Left lobe of liver (tissue), 2 donors: ENCODE measurements around the gene HTR1D. TPM values are rescaled to one million over a fixed set of nuclear protein-coding genes. Genes with fewer than 3 reads are reported as not detected.
"Not testable (repeated sequence)": the region's sequence is repeated elsewhere in the genome, so short reads cannot be mapped to it uniquely, and the experiment has no call there.

ENCODE experiments used
- ATAC-seq: fragments of 200-7000 bp; cut with Tn5 transposase; one replicate; pipeline ENCODE4 v1.9.1; 2020; ENCODE audit warnings: mild to moderate bottlenecking, moderate library complexity
- DNase-seq: peaks from one replicate; pipeline ENCODE4 v3.0.0-alpha.2; 2020; ENCODE audit warnings: low spot score
- total RNA-seq: library from RNA; stranded (reverse); gene quantifications from one replicate; pipeline ENCODE4 v1.2.1, GENCODE V29; 2021
- donor health status: DM: no; HTN: no; CAD: no; lungs with moderate emphysema.
- donor health status: DM: no; HTN: yes; CAD: no.

Gene HTR1D, protein sequence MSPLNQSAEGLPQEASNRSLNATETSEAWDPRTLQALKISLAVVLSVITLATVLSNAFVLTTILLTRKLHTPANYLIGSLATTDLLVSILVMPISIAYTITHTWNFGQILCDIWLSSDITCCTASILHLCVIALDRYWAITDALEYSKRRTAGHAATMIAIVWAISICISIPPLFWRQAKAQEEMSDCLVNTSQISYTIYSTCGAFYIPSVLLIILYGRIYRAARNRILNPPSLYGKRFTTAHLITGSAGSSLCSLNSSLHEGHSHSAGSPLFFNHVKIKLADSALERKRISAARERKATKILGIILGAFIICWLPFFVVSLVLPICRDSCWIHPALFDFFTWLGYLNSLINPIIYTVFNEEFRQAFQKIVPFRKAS
- not detected for total RNA-seq

DNA sequence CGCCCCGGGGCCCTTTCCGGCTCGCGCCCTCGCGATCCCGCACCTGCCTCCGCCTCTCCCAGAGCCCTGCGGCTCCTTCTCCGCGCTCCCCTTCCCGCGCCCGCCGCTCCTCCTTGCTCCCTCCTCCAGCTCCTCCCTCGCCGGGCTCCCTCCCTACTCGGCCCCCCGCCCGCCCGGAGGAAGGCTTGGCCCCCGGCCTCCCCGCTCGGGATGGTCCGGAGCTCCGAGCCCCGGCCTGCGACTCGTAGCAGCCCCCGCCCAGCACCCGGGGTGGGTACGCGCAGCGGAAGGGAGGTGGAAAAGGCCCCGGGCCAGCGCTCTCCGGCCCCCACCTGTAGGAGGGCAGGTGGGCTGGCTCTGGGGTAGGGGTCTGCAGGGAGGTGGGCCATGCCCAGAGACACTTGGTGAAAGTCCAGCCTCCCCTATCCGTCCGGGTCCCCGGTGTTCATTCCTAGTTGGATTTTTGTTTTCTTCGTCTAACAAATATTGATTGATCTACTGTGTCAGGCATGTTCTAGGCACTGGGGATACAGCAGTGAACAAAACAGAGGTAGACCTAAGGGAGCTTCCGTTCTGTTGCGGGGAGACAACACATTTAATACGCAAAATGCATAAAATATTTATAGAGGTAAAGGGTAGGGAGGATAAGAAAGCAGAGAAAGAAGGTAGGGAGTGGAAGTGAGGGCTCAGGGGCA is at the start of gene HTR1D:
TSS of gene HTR1D (minus strand) at position 82 of the 695 bp plus-strand sequence. CDS start 23,283 bp downstream, outside the sequence.
- DNase-seq (no peak), ATAC-seq (peak; percentile 52)

DNA sequence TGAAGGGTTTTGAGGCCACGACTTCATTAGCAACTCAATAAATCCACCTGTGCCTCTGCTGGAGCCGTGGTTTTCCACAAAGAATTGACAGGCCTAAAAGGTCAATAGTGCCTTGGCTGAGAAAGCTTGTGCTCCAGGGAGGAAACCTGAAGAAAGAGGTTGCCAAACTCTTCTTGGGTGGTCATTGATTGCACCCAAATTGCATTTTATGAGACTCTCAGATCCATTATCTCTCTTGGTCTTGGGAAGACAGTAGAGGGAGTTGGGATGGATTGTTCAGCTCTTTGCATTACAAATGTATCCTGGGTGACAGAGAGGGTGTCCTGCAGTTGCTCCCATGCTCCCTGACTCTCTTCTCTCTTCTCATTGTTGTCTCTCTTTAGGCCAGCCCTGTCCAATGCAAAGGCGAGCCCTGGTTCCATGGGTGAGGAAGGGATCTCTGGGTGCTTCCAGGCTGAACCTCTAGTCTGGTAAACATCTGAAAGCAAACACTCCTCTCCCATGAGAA is 46.1 kb upstream of the HTR1D start:
- DNase-seq, result no peak
- no peak for ATAC-seq

DNA sequence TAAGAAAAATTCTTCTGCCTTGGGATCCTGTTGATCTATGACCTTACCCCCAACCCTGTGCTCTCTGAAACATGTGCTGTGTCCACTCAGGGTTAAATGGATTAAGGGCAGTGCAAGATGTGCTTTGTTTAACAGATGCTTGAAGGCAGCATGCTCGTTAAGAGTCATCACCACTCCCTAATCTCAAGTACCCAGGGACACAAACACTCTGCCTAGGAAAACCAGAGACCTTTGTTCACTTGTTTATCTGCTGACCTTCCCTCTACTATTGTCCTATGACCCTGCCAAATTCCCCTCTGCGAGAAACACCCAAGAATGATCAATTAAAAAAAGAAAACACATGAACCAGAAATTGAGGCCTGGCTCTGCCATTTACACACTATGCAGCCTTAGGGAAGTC is 40.8 kb upstream of the HTR1D start:
- ATAC-seq, DNase-seq: not testable (repeated sequence)

DNA sequence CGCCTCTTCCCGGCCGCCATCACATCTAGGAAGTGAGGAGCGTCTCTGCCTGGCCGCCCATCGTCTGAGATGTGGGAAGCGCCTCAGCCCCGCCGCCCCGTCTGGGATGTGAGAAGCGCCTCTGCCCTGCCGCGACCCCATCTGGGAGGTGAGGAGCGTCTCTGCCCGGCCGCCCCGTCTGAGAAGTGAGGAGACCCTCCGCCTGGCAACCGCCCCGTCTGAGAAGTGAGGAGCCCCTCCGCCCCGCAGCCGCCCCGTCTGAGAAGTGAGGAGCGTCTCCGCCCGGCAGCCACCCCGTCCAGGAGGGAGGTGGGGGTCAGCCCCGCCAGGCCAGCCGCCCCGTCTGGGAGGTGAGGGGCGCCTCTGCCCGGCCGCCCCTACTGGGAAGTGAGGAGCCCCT is 40.1 kb upstream of the HTR1D start:
- ATAC-seq, DNase-seq: not testable (repeated sequence)

DNA sequence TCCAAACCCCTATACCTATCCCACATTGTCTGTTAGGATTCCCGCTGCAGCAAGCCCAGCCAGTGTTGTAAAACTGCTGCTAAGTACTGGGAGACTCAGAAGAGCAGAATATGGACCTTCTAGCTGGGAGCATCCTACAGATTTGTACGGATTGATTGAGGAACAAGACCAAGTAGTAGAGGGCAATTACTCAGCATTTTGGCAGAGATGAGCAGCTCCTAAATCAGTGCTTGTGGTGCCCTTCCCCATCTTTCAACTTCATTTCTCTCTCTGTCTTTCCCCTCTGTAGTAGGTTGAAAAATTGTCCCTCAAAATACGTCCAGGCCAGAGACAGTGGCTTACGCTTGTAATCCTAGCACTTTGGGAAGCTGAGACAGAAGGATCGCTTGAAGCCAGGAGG is 37.3 kb upstream of the HTR1D start:
- DNase-seq (no peak), ATAC-seq (no peak)

DNA sequence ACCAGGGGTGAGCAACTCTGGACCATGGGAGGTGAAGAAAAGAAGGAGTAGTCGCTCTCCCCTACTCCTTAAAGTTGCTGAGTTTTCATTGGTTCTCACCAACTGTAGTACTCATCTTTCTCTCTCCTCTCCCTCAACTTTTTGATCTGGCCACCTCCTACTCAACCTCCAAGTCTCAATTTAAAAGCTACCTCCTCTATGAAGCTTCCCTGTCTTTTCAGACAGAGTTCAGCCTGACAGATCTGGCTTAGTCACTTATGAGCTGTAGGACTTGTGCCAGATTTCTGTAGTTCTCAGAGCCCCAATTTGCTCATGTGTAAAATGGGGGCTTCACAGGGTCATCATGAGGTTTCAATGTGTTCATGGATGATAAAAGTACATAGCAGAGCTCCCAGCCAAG is 34.5 kb upstream of the HTR1D start:
- ATAC-seq (no peak), DNase-seq (no peak)

DNA sequence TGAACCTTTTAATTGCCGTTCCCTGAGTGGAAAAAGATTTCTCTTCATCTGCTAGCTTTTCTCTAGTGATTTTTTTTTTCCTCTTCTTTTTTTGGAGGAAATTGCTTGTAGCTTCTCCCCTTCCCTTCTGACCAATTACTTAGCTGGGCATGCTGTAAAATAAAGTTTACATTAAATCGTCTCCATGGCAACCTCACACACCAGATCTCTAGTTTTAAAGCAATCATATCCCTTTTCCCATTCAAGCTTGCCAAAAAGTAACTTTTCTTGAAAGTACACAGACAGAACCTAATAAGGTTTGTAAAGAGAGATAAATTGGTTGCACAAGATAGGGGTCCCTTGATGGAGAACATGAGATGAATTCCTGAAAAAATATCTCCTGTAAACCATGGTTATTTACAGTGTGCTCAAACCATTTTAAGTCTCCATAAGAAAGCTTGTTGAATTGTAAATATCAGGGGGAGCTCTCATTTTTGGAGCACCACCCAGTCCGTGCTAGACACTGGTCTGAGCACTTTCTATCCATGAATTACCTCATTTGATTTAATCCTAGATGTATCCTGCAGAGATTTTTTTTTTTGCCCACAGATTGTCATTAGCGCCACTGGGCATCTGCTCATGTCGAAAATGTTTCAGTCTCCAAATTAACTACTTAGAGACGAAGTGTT is 32.6 kb upstream of the HTR1D start:
- DNase-seq, result no peak

DNA sequence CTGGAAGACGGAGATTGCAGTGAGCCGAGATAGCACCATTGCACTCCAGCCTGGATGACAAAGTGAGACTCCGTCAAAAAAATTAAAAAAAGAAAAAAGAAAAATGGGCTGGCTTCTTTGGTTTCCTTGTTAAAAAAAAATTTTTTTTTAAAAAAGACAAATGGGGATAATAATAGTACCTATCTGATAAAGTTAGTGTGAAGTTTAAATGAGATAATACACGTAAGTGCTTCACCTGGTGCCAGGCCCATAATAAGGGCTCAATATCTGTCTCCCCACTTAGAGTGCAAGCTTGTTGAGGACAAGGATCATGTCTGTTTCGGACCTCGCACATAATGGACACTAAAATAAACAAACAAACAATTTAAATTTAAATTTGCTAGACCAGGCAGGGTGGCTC is 30.0 kb upstream of the HTR1D start:
- ATAC-seq, result no peak
- DNase-seq, result no peak

More for the DNA sequence above, 32.6 kb upstream of the HTR1D start:
- no peak for ATAC-seq

DNA sequence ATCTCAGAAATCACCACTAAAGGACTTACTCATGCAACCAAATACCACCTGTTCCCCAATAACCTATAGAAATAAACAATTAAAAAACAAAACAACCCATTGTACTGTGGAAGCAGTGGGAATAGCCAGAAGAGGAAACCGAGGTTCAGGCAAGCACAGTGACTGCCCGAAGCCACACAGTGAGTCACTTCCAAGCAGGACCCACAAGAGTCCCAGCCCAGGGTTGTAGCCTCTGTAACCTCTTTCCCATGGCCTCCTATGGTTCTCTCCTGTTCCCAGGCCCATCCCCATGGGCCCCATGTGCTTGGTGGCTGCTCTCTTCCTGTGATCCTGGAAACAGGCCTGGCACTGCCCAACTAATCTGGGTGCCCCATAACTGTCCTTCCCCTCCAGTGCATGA is 29.0 kb upstream of the HTR1D start:
- ATAC-seq, result no peak

DNA sequence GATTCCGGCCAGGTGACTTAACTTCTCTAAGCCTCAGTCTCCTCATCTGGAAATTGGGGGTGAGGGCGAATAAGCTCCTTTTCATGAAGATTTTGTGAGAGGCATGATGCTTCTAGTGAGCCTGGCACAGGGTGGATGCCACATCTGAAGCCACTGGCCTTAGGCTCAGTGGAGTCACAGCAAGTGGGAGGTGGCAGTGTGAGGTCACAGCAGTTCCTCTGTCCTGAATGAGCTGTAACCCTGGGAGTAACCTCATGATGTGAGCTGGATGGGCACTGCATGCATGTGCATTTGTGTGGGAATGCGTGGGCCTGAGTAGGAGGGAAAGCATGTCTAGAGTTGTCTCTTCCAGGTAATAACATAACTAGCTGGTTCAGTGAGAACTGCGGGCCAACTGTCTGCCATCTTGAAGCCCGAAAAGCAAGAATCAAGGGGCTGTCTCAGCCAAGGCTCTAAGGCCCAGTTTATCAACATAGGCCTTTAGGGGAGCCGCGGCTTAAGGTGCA is 27.0 kb upstream of the HTR1D start:
- DNase-seq, result no peak
- no peak for ATAC-seq

More for the DNA sequence above, 29.0 kb upstream of the HTR1D start:
- DNase-seq, result no peak

DNA sequence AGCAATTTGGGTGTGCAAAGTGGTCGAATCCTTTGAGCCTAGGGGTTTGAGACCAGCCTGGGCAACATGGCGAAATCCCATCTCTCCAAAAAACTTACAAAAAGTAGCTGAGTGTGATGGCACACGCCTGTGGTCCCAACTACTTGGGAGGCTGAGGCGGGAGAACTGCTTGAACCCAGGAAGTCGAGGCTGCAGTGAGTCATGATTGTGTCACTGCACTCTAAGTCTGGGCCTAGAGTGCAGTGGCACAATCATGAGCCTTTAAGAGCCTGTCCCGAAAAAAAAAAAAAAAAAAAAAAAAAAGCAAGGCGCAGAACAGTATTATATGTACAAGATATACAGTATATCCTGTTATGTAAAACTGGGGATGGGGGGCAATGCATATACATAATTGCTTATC is 25.1 kb upstream of the HTR1D start:
- ATAC-seq, result no peak
- DNase-seq, result no peak

DNA sequence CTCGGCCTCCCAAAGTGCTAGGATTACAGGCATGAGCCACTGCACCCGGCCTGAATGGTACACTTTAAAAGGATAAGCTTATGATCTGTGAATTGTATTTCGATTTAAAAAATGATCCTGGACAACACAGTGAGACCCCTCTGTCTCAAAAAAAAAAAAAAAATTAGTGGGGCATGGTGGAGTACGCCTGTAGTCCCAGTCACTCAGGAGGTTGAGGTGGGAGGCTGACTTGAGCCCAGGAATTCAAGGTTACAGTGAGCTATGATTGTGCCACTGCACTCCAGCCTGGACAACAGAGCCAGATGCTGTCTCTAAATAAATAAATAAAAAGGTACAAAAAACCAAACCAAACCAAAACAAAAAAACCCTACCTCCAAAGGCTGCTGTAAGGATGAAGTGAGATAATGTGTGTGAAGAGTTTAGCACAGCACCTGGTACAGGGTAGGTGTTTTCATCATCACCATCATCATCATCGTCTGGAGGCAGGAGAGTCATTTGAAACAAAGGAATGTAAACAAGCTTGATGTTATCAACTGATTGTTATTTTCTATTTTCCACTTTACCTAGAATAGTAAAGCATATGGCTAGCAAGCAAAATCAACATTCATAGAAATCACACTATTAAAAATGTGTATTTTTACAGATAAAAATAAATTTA is 22.5 kb upstream of the HTR1D start:
- ATAC-seq (no peak), DNase-seq (no peak)

DNA sequence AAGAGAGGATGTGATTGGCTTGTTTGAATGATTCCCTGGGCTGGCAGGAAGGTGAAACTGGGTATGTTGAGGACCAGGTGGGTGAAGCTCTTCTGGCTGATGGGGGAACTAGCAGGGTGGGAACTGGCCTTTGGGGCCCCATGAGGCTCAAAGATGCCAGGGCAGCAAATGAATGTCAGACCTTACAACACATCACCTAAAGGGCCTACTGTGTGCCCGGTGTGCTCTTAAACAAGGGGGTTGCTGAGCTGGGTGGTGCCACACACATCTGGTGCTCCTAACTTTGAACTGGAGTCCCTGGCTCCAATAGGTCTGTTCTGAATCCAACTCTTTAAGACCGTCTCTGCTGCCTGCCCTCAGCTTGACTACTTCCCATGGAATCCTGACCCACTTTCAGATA is 21.3 kb upstream of the HTR1D start:
- ATAC-seq (no peak), DNase-seq (no peak)

DNA sequence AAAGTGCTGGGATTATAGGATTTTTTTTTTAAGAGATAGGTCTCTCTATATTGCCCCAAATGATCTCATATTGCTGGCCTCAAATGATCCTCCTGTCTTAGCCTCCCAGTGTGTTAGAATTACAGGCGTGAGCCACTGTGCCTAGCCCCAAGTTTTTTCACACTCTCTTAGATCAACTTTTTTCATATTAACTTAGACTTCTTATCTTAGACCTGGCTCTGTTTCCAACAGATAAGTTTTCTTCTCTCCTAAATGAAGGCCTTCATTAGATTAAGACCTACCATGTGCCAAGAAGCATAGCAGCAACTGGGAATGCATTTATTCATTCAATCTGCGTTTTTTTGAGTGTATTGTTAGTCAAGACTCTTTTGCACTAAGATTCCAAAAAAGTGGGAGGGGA is 20.2 kb upstream of the HTR1D start:
- no peak for ATAC-seq

DNA sequence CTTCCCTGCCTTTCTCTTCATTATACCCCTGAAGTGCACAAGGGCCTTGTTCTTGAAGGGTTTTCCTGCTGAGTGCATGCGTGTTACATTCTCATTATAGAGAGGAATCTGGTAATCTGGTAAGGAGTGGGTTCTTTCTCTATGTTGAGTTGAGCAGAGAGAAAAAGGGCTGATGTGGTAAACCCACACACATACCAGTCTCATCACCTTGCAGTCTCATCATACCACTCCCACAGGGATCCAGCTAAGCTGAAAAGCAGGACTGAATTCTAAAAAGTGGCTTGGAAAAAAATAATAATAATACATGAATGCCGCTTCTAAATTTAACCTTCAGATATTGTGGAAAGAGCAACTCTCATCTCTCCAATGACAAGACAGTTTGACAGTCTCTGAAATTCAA is 10.5 kb upstream of the HTR1D start:
- ATAC-seq, result no peak
- DNase-seq, result no peak

More for the DNA sequence above, 20.2 kb upstream of the HTR1D start:
- no peak for DNase-seq

DNA sequence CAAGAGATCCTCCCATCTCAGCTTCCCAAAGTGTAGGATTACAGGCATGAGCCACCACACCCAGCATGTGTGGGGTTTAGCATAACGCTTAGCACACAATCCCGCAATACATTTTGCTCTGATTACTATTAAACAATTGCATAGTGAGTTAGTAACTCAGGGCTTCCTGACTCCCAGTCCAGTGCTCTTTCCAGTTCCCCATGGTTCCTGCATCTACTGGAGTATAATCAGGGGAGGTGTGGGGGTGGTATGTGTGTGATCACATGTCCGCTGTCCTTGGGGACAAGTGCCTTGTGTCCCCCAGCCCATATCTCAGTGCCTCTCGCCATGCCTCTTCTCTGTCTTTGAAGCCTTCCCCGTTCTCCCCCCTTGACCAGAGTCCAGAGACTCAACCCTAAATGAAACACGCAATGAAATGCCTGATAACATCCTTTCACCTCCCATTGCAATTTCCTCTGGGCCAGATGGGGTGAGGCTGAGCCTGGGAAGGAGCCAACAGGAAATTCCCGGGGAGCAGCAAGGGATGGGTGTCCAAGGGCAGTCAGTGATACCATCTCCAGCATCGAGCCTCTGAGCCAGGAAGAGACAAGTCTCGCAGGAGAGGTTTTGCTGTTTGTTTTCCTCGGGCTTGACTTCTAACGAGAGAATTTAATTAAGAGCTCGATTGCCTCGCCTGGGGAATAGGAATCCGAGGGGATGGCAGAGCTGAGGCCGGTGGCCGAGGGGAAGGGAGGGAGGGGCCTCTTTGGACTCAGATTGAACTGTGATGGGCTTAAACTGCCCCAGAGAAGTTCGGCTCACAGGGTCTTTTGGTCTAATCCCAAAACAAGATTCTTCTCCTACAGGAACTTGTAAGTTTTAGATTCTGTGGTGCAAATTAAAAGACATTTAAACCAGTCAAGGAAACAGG is 7.7 kb upstream of the HTR1D start:
- ATAC-seq (peak; percentile 49), DNase-seq (no peak)

DNA sequence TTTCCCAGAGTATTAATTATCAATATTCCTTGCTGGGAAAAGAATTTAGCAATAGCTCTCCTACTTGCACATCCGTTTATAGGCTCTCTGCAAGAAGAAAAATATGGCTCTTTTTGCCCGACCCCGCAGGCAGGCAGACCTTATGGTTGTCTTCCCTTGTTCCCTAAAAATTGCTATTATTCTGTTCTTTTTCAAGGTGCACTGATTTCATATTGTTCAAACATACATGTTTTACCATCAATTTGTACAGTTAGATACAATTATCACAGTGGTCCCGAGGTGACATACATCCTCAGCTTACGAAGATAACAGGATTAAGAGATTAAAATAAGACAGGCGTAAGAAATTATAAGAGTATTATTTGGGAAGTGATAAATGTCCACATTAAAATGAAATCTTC is 6.7 kb upstream of the HTR1D start:
- not testable (repeated sequence) for ATAC-seq, DNase-seq

DNA sequence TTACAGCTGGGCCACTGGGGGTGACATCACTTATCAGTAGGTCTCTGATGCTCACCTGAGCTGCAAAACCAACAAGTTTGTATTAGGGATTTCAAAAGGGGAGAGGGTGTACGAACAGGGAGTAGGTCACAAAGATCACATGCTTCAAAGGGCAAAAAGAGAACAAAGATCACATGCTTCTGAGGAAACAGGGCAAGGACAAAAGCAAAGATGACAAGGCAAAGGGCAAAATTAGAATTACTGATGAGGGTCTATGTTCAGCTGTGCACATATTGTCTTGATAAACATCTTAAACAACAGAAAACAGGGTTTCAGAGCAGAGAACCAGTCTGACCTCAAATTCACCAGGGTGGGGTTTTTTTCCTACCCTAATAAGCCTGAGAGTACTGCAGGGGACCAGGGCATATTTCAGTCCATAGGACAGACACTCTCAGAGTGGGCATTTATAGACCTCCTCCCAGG is 6.2 kb upstream of the HTR1D start:
- ATAC-seq, DNase-seq: not testable (repeated sequence)

DNA sequence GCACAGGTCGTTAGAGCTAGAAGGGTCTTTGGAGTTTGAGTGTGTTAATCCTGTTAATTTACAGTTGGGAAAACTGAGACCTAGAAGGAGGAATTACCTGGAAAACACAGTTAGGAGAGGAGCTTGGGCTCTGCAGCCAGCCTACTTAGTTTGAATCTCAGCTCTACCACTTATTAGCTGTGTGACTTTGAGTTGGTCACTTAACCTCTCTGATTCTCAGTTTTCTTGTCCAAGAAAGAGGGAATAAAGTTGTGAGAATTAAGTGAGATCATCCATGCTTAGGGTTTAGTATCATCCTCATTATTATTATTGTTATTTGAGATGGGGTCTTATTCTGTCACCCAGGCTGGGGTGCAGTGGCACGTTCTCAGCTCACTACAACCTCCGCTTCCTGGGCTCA is 5.4 kb upstream of the HTR1D start:
- no peak for DNase-seq
- ATAC-seq, result no peak

DNA sequence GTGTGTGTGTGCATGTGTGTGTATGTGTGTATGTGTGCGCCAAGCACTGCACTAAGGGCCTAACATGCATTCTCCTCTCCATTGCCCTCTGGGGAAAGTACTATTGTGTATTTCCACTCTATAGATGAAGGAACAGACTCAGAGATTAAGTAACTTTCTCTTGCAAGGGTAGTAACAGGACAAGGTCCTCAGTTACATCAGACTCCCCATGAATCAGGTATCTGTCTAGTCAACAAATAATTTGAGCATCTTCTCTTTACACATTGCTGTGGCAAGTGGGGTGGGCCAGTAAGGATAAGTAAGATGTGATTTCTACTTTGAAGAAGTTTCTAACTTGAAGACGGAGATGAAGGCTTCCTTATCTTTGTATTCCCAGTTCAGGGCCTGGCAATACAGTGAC is 5.0 kb upstream of the HTR1D start:
- ATAC-seq (no peak), DNase-seq (no peak)
